PC-3 (cell line): ENCODE results near the gene RAMAC. TPM values are rescaled to one million over a fixed set of nuclear protein-coding genes. Genes with fewer than 3 reads are reported as not detected.

Source experiments
- ATAC-seq: fragments of 200-7000 bp; cut with Tn5 transposase; 2 replicates; pipeline ENCODE4 v1.9.1; 2020; ENCODE audit warnings: mild to moderate bottlenecking, moderate library complexity
- BruUV-seq: library from RNA; stranded (reverse); fragments of 400-500 nt; replicated peaks from 2 replicates; lab custom pipeline; 2021; lab: Mats Ljungman, UMichigan
- CTCF ChIA-PET: fragments of 300-600 bp; sonication (Branson Sonifier 250); formaldehyde crosslinking; loops from one replicate; lab custom pipeline; 2022; ENCODE audit warnings: antibody characterized with exemption; lab: Charles Lee
- POLR2A ChIA-PET: fragments of 300-600 bp; sonication (Branson Sonifier 250); formaldehyde crosslinking; loops from one replicate; lab custom pipeline; 2022; ENCODE audit warnings: antibody characterized with exemption; ENCODE audit not compliant: unreplicated experiment; lab: Charles Lee
- DNase-seq: peaks from one replicate; pipeline ENCODE4 v3.0.0-alpha.2; 2015
- H2AFZ ChIP-seq: fragments of 300-600 bp; sonication (generic); 2 replicates; pipeline ENCODE4 v1.6.0; 2016; ENCODE audit warnings: antibody characterized with exemption, low read length
- H3F3A ChIP-seq: fragments of 300-600 bp; sonication (generic); one replicate; pipeline ENCODE4 v1.6.0; 2017; ENCODE audit warnings: antibody characterized with exemption, low read length, control low read depth, mild to moderate bottlenecking; ENCODE audit not compliant: unreplicated experiment
- H3K27ac ChIP-seq: fragments of 300-600 bp; sonication (generic); 2 replicates; pipeline ENCODE4 v1.5.1; 2016; ENCODE audit warnings: mild to moderate bottlenecking, low read length
- H3K27me3 ChIP-seq: fragments of 300-600 bp; sonication (generic); 2 replicates; pipeline ENCODE4 v1.6.1; 2016; ENCODE audit warnings: low read length, mixed read lengths
- H3K36me3 ChIP-seq: fragments of 300-600 bp; sonication (generic); 2 replicates; pipeline ENCODE4 v1.6.1; 2016; ENCODE audit warnings: low read depth, mixed run types, low read length, mixed read lengths
- H3K4me1 ChIP-seq: fragments of 300-600 bp; sonication (generic); 2 replicates; pipeline ENCODE4 v1.5.1; 2016; ENCODE audit warnings: low read length; ENCODE audit not compliant: insufficient read depth
- H3K4me2 ChIP-seq: fragments of 300-600 bp; sonication (generic); 2 replicates; pipeline ENCODE4 v1.6.0; 2016; ENCODE audit warnings: low read length
- H3K4me3 ChIP-seq: fragments of 300-600 bp; sonication (generic); 2 replicates; pipeline ENCODE4 v1.5.1; 2016; ENCODE audit warnings: mild to moderate bottlenecking, low read length, mixed read lengths
- H3K79me2 ChIP-seq: fragments of 300-600 bp; sonication (generic); 2 replicates; pipeline ENCODE4 v1.6.1; 2017; ENCODE audit warnings: low read length, mixed read lengths
- H3K9ac ChIP-seq: fragments of 300-600 bp; sonication (generic); 2 replicates; pipeline ENCODE4 v1.6.0; 2016; ENCODE audit warnings: mild to moderate bottlenecking, low read length
- H3K9me2 ChIP-seq: fragments of 300-600 bp; sonication (generic); replicated peaks from 2 replicates; pipeline ENCODE4 v1.6.1; 2016; ENCODE audit warnings: mixed run types, low read length, mixed read lengths
- H3K9me3 ChIP-seq: fragments of 300-600 bp; sonication (generic); 2 replicates; pipeline ENCODE4 v1.6.1; 2016; ENCODE audit warnings: low read length, mixed read lengths
- H4K20me1 ChIP-seq: fragments of 300-600 bp; sonication (generic); 2 replicates; pipeline ENCODE4 v1.6.1; 2016; ENCODE audit warnings: low read length, mixed read lengths
- CTCF ChIP-seq: fragments of 300-600 bp; sonication (generic); conservative IDR thresholded peaks from 2 replicates; pipeline ENCODE4 v1.5.1; 2017; ENCODE audit warnings: antibody characterized with exemption, low read depth, mild to moderate bottlenecking, low read length
- EZH2 ChIP-seq: fragments of 300-600 bp; sonication (generic); IDR thresholded peaks from one replicate; pipeline ENCODE4 v1.6.1; 2017; ENCODE audit warnings: antibody characterized with exemption, mild to moderate bottlenecking, low read length; ENCODE audit not compliant: unreplicated experiment
- EZH2phosphoT487 ChIP-seq: fragments of 300-600 bp; sonication (generic); IDR thresholded peaks from 2 replicates; pipeline ENCODE4 v1.6.1; 2018; ENCODE audit warnings: mild to moderate bottlenecking, antibody characterized with exemption, low read length, borderline replicate concordance
- intact Hi-C: fragments of 100-400 bp; cut with micrococcal nuclease; formaldehyde crosslinking; loops from 2 replicates; pipeline ENCODE4 v1.9.0; 2023
- total RNA-seq: library from RNA; depleted of rRNA; stranded (reverse); fragments of >200 nt; gene quantifications from 2 replicates; pipeline ENCODE4 v1.2.3, GENCODE V29; 2014

Gene RAMAC
- total RNA-seq, 1 experiment from 2014 or later = 43.8 TPM

GRCh38 chr15:82960766-82961165, 25.2 kb upstream of the RAMAC start:
- no peak overlapping the region for H3K9ac ChIP-seq
- H3K4me1 ChIP-seq = no peaks in the 10 kb centered on the region
- no peak overlapping the region for H2AFZ ChIP-seq
- no TSS peak for BruUV-seq
- DNase-seq (no peak), ATAC-seq (no peak)
- H3K36me3 ChIP-seq = no peaks in the 10 kb centered on the region
- CTCF ChIA-PET = no interaction called here
- no peaks in the 10 kb centered on the region for H3K27me3 ChIP-seq
- intact Hi-C loops = no loop called here
- H3K27ac ChIP-seq = no peak overlapping the region
- H3K9me3 ChIP-seq = no peaks in the 10 kb centered on the region
- POLR2A ChIA-PET = no interaction called here
- no peaks in the 10 kb centered on the region for H4K20me1 ChIP-seq
- H3K4me3 ChIP-seq = no peak overlapping the region
- no peak overlapping the region for H3K4me2 ChIP-seq
- no peaks in the 10 kb centered on the region for H3K79me2 ChIP-seq
- no peaks in the 10 kb centered on the region for H3K9me2 ChIP-seq
- H3F3A ChIP-seq = no peaks in the 10 kb centered on the region
- TF ChIP-seq EZH2 (no peak), CTCF (no peak), EZH2phosphoT487 (no peak)

- Histone ChIP-seq H3K36me3 (no peaks in the 10 kb centered on the region), H3K4me1 (no peaks in the 10 kb centered on the region), H2AFZ (no peak overlapping the region), H3K4me2 (no peak overlapping the region), H3K79me2 (no peaks in the 10 kb centered on the region), H3K4me3 (no peak overlapping the region), H3K27me3 (no peaks in the 10 kb centered on the region), H3K9me2 (no peaks in the 10 kb centered on the region), H3K27ac (no peak overlapping the region), H3K9ac (no peak overlapping the region), H3K9me3 (no peaks in the 10 kb centered on the region), H3F3A (no peaks in the 10 kb centered on the region), H4K20me1 (no peaks in the 10 kb centered on the region)
- no peak for DNase-seq
- BruUV-seq = no TSS peak
- POLR2A ChIA-PET = no interaction called here
- no peak for TF ChIP-seq CTCF
- CTCF ChIA-PET = no interaction called here
- intact Hi-C loops = no loop called here
- ATAC-seq = no peak
Measured at GRCh38 chr15:82963471-82964341, 22.3 kb upstream of the RAMAC start.

GRCh38 chr15:82964890-82965289, 21.1 kb upstream of the RAMAC start:
- Histone ChIP-seq H3K9me3 (no peaks in the 10 kb centered on the region), H3K27ac (no peak overlapping the region), H2AFZ (no peak overlapping the region), H3K4me3 (no peak overlapping the region), H3K9me2 (no peaks in the 10 kb centered on the region), H3K36me3 (no peaks in the 10 kb centered on the region), H4K20me1 (no peaks in the 10 kb centered on the region), H3K79me2 (no peaks in the 10 kb centered on the region), H3K4me1 (no peaks in the 10 kb centered on the region), H3K27me3 (no peaks in the 10 kb centered on the region), H3F3A (no peaks in the 10 kb centered on the region), H3K4me2 (no peak overlapping the region), H3K9ac (no peak overlapping the region)
- ChIA-PET CTCF (no interaction called here), POLR2A (no interaction called here)
- DNase-seq (no peak), ATAC-seq (no peak)
- intact Hi-C loops = no loop called here
- no TSS peak for BruUV-seq
- TF ChIP-seq EZH2phosphoT487 (no peak), CTCF (no peak), EZH2 (no peak)
